GM12891 (cell line): ENCODE results near the gene SLC3A2.

Experiments used
- DNase-seq: peaks from one replicate; pipeline ENCODE4 v3.0.0; 2011; ENCODE audit warnings: low spot score; ENCODE audit not compliant: insufficient read length
- FAIRE-seq: peaks from 2 replicates; lab custom pipeline; 2011; peaks lifted over from hg19 to GRCh38; lab: Jason Lieb, UNC
- PAX5 ChIP-seq: IDR thresholded peaks from 2 replicates; pipeline ENCODE4 v1.6.1; 2011; ENCODE audit warnings: low read length, moderate library complexity, mild to moderate bottlenecking; ENCODE audit not compliant: insufficient read depth, severe bottlenecking
- POLR2A ChIP-seq: IDR thresholded peaks from 2 replicates; pipeline ENCODE4 v1.6.1; 2011; ENCODE audit warnings: low read depth, low read length, control low read depth
- POLR2AphosphoS5 ChIP-seq: IDR thresholded peaks from 2 replicates; pipeline ENCODE4 v1.6.1; 2011; ENCODE audit warnings: low read depth, low read length, control low read depth
- POU2F2 ChIP-seq: IDR thresholded peaks from 2 replicates; pipeline ENCODE4 v1.6.1; 2011; ENCODE audit warnings: low read depth, mild to moderate bottlenecking, control low read depth, low read length, moderate library complexity
- SPI1 ChIP-seq: IDR thresholded peaks from 2 replicates; pipeline ENCODE4 v1.6.1; 2011; ENCODE audit warnings: low read depth, low read length, control low read depth
- TAF1 ChIP-seq: IDR thresholded peaks from 2 replicates; pipeline ENCODE4 v1.6.1; 2011; ENCODE audit warnings: low read depth, low read length, control low read depth

SLC3A2 gene

DNA sequence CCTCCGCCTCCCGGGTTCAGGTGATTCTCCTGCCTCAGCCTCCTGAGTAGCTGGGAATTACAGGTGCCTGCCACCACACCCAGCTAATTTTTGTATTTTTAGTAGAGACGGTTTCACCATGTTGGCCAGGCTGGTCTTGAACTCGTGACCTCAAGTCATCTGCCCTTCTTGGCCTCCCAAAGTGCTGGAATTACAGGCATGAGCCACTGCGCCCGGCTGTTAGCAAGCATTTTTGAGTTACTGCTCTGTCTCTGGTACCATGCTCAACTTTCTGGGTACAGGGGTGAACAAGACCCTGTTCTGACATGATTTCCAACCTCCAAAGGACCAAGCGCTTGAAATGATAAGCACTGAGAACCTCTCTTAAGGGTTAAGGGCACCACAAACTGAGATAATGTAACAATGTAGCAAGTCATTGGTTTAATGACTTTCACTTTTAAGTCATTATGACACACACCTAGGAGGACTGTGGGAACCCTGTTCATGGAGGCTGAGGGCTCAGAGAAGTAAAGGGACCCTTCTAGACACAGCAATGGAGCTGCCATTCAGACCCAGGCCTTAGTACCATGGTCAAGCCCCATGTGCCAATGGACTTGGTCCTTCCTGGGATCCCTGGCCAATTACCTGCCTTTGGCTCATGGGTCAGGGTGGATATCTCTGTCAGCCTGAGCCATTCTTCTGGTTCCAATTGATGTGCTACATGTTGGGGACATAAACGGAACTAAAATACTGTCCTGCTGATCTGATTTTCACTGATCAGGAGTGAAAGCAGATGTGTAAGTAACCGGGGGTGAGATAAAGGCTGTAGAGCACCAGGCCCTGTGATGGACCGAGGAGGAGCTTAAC is 11.6 kb downstream of the SLC3A2 start:
- TF ChIP-seq SPI1 (no peak), POLR2AphosphoS5 (no peak), PAX5 (no peak), TAF1 (no peak), POLR2A (no peak), POU2F2 (no peak)
- FAIRE-seq = no peak
- DNase-seq = no peak

DNA sequence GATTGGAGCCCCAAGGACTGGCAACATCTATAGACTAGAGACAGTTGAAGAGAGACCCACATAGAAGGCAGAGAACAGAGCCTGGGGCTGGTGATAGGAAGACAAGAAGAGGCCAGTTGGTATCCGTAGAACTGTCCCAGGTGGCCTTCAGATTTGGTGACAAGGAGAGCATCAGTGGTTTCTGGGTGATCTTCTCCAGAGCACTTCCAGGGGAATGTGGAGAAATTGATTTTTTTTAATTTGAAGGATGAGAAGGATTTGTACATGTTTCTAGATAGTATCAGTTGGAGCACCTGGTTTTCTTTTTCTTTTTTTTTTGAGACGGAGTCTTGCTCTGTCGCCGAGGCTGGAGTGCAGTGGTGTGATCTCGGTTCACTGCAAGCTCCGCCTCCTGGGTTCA is 14.8 kb downstream of the SLC3A2 start:
- no peak for TF ChIP-seq TAF1
- no peak for TF ChIP-seq POU2F2
- no peak for TF ChIP-seq PAX5
- TF ChIP-seq POLR2A = no peak
- TF ChIP-seq SPI1 = no peak
- no peak for FAIRE-seq
- no peak for DNase-seq

DNA sequence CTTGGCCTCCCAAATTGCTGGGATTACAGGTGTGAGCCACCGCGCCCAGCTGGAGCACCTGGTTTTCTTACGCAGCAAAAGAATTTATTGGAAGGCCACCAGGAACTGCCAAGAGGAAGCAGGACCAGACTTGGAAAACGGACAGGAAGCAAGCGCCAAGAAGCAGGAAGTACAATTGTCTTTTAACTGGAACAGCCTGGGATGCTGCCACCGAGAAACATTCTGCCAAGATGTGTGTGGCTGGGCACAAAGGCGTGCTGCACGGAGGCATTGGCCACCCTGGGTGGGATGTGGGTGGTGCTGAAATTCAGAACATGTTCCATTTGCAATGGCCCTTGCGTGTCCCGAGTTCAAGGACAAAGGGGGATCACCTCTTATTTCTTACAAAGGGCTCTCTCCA is 15.4 kb downstream of the SLC3A2 start:
- no peak for DNase-seq
- no peak for FAIRE-seq
- TF ChIP-seq TAF1 = no peak
- no peak for TF ChIP-seq SPI1
- no peak for TF ChIP-seq POLR2A
- TF ChIP-seq PAX5 = no peak
- TF ChIP-seq POU2F2 = no peak
- no peak for TF ChIP-seq POLR2AphosphoS5

DNA sequence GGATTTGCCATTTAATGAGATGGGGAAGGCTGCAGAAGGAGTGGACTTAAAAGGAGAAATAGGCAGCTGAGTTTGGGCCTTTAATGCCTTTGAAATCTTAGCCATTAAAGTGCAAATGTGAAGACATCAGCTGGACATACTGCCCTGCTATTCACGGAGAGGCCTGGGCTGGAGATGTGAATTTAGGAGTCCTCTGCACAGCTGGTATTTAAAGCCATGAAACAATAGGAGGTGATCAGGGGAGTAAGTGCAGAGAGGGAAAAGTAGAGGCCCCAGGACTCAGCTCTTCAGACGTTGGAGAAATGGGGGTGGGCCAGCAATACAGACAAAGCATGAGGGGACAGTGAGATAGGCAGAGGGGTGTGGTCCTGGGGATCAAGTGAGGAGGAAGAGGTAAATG is 16.6 kb downstream of the SLC3A2 start:
- TF ChIP-seq POLR2A = no peak
- no peak for TF ChIP-seq POLR2AphosphoS5
- TF ChIP-seq POU2F2 = no peak
- TF ChIP-seq TAF1 = no peak
- no peak for TF ChIP-seq SPI1
- no peak for TF ChIP-seq PAX5
- no peak for DNase-seq
- no peak for FAIRE-seq

DNA sequence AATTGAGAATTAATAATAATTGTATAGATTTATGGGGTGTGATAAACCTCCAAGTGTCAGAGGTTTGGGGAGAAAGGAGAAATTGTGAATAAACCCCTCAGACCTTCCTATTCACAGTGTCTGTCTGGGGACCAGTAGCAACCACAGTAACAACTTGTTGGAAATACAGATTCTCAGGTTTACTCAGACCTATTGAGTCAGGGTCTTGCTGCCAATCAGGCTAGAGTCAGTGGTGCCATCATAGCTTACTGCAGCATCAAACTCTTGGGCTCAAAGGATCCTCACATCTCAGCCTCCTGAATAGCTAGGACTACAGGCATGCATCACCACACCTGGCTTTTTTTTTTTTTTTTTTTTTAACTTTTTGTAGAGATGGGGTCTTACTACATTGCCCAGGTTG is 17.3 kb downstream of the SLC3A2 start:
- no peak for FAIRE-seq
- DNase-seq = no peak
- TF ChIP-seq POU2F2 = no peak

DNA sequence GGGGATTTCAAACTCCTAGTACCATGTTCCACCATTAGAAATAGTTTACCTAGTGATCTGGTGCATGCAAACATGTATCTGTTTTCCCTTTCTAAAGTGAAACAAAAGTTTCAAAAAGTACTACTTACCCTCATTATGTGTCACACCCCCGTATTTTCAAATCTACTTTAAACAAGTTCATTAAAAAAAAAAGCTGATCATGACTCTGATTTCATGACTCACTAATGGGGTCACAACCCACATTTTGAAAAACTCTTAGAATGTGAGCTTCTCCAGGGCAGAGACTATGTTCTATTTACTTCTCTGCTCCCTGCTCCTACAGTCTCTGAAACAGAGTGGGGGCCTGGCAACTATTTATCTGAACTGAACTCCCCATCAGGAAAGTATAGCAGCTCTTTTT is 22.2 kb downstream of the SLC3A2 start:
- no peak for DNase-seq
- TF ChIP-seq POLR2AphosphoS5 = no peak
- TF ChIP-seq POU2F2 = no peak
- 0 out of 2 replicates have a peak, but pooled peaks have one; percentile 7 for TF ChIP-seq SPI1
- TF ChIP-seq TAF1 = no peak
- no peak for TF ChIP-seq POLR2A
- no peak for TF ChIP-seq PAX5
- no peak for FAIRE-seq

DNA sequence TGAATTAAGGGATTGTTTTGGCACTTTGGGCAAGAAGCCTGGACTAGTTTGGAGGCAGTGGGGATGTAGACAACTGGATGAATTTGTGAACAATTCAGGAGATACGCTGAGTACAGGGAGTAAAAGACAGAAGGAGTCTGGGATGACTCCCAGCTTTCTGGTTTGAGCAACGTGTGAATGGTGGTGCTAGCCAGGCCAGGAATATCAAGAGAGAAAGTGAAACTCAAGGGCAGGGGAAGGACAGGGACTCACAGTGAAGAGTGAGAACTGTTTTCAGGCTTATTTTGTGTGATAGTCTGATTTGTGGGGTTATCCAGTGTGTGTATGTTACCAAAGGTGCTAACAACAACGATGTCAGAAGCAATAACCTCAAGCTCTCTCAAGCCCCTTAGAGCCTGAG is 24.6 kb downstream of the SLC3A2 start:
- FAIRE-seq (peak; percentile 31), DNase-seq (no peak)
- no peak for TF ChIP-seq TAF1
- TF ChIP-seq POLR2AphosphoS5 = no peak
- TF ChIP-seq POU2F2 = no peak
- TF ChIP-seq PAX5 = no peak
- no peak for TF ChIP-seq SPI1

DNA sequence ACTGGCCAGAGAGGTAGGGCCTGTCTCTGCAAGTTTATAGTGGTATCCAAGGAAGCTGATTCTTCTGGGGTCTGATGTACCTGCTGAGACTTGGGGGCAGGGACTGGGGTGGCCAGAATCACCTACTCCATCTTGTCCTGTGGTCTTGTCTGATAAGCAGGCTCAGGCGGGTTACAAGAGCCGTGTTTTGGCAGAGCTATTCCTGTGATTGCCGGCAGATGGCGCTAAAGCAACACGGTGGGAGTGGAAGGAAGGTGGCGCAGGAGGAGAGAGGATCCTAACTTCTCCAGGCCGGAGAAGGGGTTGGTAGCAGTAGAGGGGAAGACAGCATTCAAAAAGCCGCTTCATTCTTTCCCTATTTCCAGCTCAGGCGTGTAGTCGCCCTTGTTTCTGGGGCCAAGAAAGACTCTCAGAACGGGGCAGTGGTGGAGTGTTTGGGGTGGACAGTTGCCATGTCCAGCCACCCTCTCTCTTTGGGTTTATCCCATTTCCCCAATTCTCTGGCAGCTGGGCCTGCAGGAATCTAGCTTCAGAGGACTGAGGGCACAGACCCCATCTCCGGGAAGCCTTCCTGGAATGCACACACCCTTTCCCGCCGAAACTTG is 25.3 kb downstream of the SLC3A2 start:
- TF ChIP-seq POLR2AphosphoS5 = no peak
- no peak for TF ChIP-seq PAX5
- TF ChIP-seq SPI1 = no peak
- TF ChIP-seq POU2F2 = 0 out of 2 replicates have a peak, but pooled peaks have one; percentile 17
- DNase-seq (peak; percentile 66), FAIRE-seq (peak; percentile 94)

DNA sequence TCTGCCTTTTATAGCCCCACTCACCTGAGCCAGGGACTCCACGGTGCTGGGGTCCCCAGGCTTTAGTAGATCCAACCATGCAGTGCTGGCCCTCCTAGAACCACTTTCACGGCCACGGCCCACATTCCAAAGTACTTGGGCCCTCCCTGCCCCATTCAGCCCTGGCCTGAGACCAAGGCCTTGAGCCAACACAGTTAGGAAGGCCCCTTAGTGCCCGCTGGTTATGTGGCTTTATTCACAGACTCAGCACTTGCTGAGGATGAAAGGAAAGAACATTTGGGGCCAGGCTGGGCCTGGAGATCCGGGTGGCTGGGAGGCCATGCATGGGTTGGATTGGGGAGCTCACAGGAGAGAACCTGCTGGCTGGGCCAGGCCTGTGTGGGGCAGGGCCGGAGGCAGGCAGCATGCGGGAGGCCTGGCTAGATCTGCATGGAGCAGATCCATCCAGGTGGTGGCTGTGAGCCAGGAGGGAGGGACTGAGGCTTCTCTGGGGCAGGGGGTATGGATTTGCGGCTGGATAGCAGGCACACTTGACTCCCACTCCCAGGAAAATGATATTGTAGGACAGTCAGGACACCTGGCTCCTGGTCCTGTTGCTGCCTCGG is 27.9 kb downstream of the SLC3A2 start:
- DNase-seq (no peak), FAIRE-seq (no peak)
- TF ChIP-seq POU2F2 (no peak), SPI1 (no peak), POLR2AphosphoS5 (no peak), PAX5 (no peak), TAF1 (no peak), POLR2A (no peak)

DNA sequence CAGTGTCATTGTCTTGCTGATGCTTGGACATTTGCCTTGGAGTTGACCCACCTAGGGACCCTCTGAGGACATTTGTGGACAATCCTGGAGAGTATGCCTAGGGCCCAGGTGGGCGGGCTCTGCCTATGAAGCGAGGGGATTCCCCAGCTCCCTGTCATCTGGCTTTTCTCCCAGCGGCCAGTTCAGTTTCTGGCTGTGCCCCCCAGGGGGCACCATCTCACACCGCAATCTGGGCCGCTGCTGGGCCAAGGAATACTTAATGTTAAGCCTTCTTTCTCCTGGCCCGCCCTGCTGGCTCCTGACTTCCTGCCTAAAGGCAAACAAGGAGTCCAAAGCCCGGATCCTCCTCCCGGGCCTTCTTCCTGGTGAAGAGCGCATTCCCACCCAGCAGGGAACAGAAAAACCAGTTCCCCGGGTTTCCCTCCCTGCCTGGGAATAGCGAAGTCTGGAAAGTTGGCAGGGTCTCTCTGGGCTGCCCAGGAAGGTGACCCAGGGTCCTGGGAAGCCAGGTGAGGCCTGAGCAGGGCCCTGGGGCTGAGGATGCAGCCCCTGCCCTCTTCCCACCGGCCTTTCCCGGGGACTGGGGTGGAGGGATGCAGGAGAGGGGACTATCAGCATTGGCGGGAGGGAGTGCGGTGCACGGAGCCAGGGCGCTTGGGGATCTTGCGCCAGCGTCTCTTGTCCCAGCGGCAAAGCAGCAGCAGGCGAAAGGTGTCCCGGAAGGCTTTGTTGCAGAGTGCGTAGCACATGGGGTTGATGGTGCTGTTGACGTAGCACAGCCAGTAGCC is 28.6 kb downstream of the SLC3A2 start:
- FAIRE-seq = no peak
- DNase-seq = peak; percentile 55
- TF ChIP-seq TAF1 = no peak
- no peak for TF ChIP-seq POU2F2
- TF ChIP-seq POLR2A = no peak
- TF ChIP-seq PAX5 = no peak
- no peak for TF ChIP-seq POLR2AphosphoS5
- TF ChIP-seq SPI1 = no peak
